GM12873 (cell line): ENCODE data around the gene FLYWCH1.

Experiments
- TF ChIP-seq, protein P1 (sequence below): IDR thresholded peaks from 2 replicates; pipeline ENCODE4 v1.5.1; 2012; ENCODE audit warnings: low read depth, mild to moderate bottlenecking, moderate library complexity, low read length, control low read depth; ENCODE audit not compliant: insufficient read depth; ENCODE audit errors: missing control alignments

FLYWCH1 gene

DNA sequence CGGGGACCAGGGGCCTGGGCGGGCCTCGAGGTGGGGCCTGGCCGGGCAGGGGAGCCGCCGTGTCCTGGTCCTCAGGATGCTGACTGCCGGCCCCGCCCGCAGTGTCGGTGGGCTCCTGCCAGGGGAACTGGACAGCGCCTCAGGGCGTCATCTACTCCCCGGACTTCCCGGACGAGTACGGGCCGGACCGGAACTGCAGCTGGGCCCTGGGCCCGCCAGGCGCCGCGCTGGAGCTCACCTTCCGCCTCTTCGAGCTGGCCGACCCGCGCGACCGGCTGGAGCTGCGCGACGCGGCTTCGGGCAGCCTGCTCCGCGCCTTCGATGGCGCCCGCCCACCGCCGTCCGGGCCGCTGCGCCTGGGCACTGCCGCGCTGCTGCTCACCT lies 55.1 kb downstream of the FLYWCH1 start:
- TF ChIP-seq, protein P1, sequence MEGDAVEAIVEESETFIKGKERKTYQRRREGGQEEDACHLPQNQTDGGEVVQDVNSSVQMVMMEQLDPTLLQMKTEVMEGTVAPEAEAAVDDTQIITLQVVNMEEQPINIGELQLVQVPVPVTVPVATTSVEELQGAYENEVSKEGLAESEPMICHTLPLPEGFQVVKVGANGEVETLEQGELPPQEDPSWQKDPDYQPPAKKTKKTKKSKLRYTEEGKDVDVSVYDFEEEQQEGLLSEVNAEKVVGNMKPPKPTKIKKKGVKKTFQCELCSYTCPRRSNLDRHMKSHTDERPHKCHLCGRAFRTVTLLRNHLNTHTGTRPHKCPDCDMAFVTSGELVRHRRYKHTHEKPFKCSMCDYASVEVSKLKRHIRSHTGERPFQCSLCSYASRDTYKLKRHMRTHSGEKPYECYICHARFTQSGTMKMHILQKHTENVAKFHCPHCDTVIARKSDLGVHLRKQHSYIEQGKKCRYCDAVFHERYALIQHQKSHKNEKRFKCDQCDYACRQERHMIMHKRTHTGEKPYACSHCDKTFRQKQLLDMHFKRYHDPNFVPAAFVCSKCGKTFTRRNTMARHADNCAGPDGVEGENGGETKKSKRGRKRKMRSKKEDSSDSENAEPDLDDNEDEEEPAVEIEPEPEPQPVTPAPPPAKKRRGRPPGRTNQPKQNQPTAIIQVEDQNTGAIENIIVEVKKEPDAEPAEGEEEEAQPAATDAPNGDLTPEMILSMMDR: no peak

DNA sequence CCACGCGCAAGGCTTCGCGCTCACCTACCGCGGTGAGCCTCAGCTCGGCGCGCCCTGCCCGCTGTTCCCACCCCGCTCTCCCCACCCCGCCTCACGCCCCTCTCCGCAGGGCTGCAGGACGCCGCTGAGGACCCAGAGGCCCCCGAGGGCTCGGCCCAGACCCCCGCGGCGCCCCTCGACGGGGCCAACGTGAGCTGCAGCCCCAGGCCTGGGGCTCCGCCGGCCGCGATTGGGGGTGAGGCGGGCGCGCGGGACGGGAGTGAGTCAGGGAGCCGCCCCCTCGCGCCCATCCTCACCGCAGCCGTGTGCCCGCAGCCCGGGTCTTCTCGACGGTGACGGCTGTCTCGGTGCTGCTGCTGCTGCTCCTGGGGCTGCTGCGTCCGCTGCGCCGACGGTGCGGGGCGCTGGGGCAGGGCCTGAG lies 55.5 kb downstream of the FLYWCH1 start:
- TF ChIP-seq, protein P1: no peak

DNA sequence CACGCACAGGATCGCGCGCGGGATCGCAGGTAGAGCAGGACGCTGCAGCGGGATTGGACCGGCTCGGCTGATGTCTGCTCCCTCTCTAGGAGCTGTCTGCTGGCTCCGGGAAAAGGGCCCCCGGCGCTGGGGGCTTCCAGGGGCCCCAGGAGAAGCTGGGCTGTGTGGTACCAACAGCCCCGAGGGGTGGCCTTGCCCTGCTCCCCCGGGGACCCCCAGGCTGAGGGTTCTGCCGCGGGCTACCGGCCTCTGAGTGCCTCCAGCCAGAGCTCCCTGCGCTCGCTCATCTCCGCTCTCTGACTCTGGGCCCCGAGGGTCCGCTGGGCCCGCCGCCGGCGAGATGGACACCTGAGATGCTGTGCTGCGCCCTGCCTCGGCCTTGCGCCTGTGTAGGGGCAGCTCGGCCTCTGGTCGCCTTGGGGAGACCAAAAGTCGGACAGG lies 56.0 kb downstream of the FLYWCH1 start:
- TF ChIP-seq, protein P1: no peak

DNA sequence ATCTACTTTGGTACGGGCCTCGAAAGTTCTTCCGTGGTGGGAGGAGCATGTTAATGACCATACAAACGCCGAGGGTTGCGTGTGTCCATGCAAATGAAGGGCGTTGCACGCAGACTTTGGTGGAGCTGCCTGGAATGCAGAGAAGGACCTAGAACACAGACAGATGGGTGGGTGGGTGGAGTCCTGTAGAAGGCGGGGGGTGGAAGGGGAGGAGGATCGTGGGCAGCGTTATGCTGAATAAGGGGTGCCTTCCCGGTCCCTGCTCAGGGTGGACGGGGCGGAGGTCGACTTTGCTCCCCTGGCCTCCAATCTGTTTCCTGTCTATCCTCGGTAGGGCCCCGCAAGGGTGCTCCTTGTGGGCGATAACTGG lies 56.6 kb downstream of the FLYWCH1 start:
- TF ChIP-seq, protein P1: no peak

DNA sequence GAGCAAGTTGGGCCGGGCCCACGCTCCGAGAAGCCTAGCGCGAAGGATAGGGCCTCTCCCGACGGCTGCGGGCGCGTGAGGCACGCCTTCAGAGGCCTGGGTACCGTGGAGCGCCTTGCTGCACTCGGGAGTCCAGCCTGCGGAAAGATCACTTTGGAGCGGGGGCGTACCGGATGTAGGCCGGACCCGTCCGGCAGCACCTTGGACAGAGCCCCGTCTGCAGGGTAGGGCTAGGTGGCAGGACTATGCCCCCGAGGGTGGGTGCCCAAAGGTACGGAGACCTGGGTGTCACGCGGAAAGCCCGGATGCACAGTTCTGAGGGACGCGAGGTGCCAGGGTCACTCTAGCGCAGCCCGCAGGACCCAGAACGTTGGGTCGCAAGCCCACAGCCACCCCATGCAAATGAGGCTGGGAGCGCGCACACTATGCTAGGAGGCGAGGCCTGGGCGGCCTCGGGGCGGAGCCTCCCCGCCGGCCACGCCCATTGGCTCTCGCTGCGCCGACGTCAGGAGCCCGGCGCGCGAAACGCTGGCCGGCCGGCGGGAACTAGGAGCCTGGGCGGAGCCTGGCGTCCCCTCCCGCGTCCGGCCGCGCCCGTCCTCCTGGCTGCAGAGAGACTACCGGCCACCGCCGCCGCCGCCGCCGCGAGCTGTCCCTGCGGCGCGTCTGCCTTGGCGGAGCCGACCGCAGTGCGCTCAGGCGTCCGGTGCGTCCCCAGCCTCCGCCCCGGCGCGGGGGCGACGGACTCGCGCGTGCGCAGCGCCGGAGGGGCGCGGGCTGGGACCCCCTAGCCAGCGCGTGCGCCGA lies 57.2 kb downstream of the FLYWCH1 start, which contains the start of gene PAQR4:
PAQR4 (plus strand) TSS at position 611 of the 807 bp plus-strand sequence. CDS start 327 bp downstream, outside the sequence.
- TF ChIP-seq, protein P1: no peak

DNA sequence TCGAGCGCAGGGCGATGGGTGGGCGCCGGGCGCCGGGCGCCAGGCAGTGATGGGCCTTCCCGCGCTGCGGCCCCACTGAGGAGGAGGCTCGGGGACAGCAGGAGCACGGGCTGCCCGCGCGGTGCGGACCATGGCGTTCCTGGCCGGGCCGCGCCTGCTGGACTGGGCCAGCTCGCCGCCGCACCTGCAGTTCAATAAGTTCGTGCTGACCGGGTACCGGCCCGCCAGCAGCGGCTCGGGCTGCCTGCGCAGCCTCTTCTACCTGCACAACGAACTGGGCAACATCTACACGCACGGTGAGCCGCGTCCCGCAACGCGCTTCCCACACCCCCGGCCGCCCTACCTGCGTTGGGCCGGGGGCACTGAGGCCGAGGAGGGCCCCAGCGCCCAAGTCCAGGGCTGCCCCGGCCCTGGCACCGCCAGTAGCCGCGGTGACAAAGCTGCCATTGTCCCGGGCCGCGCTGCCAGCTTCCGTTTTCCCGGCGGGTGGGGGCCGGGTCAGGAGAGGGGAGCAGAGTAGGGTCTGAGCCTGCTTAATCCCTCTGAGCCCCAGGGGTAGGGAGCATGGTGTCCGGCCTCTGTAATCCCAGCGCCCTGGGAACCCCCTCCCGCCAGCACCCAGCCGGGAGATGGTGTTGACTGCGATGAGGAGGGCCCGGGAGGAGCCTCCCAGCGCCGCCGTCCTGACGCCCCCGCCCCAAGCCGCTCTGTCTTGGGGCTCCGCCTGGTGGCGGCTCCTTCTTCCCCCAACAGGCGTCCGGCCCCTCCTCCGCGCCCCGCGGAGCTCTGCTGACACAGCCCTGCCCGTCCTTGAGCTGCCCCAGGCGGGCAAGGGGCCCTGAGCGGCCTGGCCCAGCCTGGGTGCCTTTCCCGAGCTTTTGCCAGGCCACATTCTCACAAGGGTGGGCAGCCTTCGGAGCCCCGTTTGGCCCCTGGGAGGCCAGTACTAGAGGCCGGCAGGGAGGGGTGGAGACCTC lies 58.1 kb downstream of the FLYWCH1 start:
- TF ChIP-seq, protein P1: peak; percentile 71

DNA sequence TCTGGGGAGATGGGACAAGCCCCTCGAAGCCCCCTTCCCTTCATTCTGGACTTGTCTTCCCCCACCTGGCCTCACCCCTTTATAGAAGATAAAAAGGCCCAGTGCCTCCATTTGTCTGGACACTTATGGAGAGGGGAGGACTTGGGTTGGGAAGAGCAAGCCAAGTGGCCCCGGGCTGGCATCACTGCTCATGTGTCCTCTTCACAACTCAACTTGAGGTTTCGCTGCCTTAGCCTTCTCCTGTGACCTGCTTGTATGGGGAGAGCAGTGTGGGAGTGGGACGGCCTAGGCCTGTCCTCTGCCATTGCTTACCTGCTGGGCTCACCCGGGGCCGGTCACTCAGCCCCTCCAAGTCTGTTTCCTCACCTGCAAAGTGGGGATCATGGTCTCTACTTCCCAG lies 58.8 kb downstream of the FLYWCH1 start:
- TF ChIP-seq, protein P1: no peak
